Lower lobe of right lung (tissue), 2 donors: ENCODE measurements around the gene SEMA3D. TPM values are rescaled to one million over a fixed set of nuclear protein-coding genes. Genes with fewer than 3 reads are reported as not detected.

Experiments
- ATAC-seq, 2 donors: fragments of 200-7000 bp; cut with Tn5 transposase; one replicate each; pipeline ENCODE4 v1.9.1; 2020 to 2022; ENCODE audit warnings: mild to moderate bottlenecking in 2 of 2, moderate library complexity in 2 of 2
- DNase-seq: peaks from one replicate; pipeline ENCODE4 v3.0.0-alpha.2; 2020
- H3K27ac ChIP-seq: fragments of 200-600 bp; one replicate; pipeline ENCODE4 v1.8.0; 2022
- H3K27me3 ChIP-seq: fragments of 200-600 bp; one replicate; pipeline ENCODE4 v1.8.0; 2022; ENCODE audit warnings: low read depth
- H3K36me3 ChIP-seq: fragments of 200-600 bp; one replicate; pipeline ENCODE4 v1.8.0; 2022; ENCODE audit warnings: mild to moderate bottlenecking
- H3K4me1 ChIP-seq: fragments of 200-600 bp; one replicate; pipeline ENCODE4 v1.8.0; 2022
- H3K4me3 ChIP-seq: fragments of 200-600 bp; one replicate; pipeline ENCODE4 v1.8.0; 2022; ENCODE audit warnings: mild to moderate bottlenecking
- H3K9me3 ChIP-seq: fragments of 200-600 bp; one replicate; pipeline ENCODE4 v1.8.0; 2022
- CTCF ChIP-seq: fragments of 200-600 bp; IDR thresholded peaks from one replicate; pipeline ENCODE4 v1.8.0; 2022; ENCODE audit warnings: antibody characterized with exemption, mild to moderate bottlenecking
- intact Hi-C: fragments of 100-400 bp; cut with DNase I; formaldehyde crosslinking; loops from one replicate; pipeline ENCODE4 v1.11.0; 2022
- long read RNA-seq: library from polyadenylated mRNA; unstranded; transcript quantifications from one replicate; pipeline ENCODE4 v2.0.0, GENCODE V29; 2021
- total RNA-seq: library from RNA; stranded (reverse); fragmentation: NEBNext Ultra II Directional; extraction: Animal tissue kit (Norgen Biotek cat#: 25700); gene quantifications from one replicate; pipeline ENCODE4 v1.2.1, GENCODE V29; 2021
- donor health status: DM: no; HTN: yes; CAD: no; lungs with severe emphysema.

Gene SEMA3D
- 8.0 TPM for total RNA-seq
- long read RNA-seq, partial matches to known transcripts = 0 of 3 reads
- long read RNA-seq, other reads (novel, unspliced or antisense) = 3 of 3 reads

GRCh38 chr7:85186521-85187241 is at the start of gene SEMA3D:
Gene SEMA3D, minus strand, starts transcription at chr7:85187056. Its CDS starts 65,165 bp downstream, at chr7:85121891.
- peak; percentile 73 for TF ChIP-seq CTCF
- no peaks in the 10 kb centered on the region for H3K4me1 ChIP-seq
- no peaks in the 10 kb centered on the region for H3K36me3 ChIP-seq
- H3K4me3 ChIP-seq = peak within 1 kb of the TSS; percentile 56
- intact Hi-C loops = no loop called here
- ATAC-seq = peak; percentile 93 to 95
- peaks cover 15% of the 10 kb centered on the region for H3K27me3 ChIP-seq
- no peaks in the 10 kb centered on the region for H3K9me3 ChIP-seq
- peak within 1 kb of the TSS; percentile 62 for H3K27ac ChIP-seq
- peak; percentile 66 for DNase-seq

GRCh38 chr7:85234730-85235129 is 47.9 kb upstream of the SEMA3D start:
- Histone ChIP-seq H3K9me3 (no peaks in the 10 kb centered on the region), H3K36me3 (no peaks in the 10 kb centered on the region), H3K4me3 (no peak overlapping the region), H3K27me3 (no peaks in the 10 kb centered on the region), H3K4me1 (no peaks in the 10 kb centered on the region), H3K27ac (no peak overlapping the region)
- ATAC-seq (no peak), DNase-seq (no peak)
- no peak for TF ChIP-seq CTCF
- intact Hi-C loops = no loop called here

- H3K9me3 ChIP-seq = no peaks in the 10 kb centered on the region
- H3K4me1 ChIP-seq = no peaks in the 10 kb centered on the region
- intact Hi-C loops = no loop called here
- H3K27me3 ChIP-seq = no peaks in the 10 kb centered on the region
- no peak for ATAC-seq
- no peak for DNase-seq
- H3K36me3 ChIP-seq = no peaks in the 10 kb centered on the region
- no peak overlapping the region for H3K4me3 ChIP-seq
- no peak for TF ChIP-seq CTCF
- H3K27ac ChIP-seq = no peak overlapping the region
Measured at GRCh38 chr7:85232068-85232467, 45.2 kb upstream of the SEMA3D start.

GRCh38 chr7:85230623-85231022 is 43.8 kb upstream of the SEMA3D start:
- Histone ChIP-seq H3K4me3 (no peak overlapping the region), H3K9me3 (no peaks in the 10 kb centered on the region), H3K27ac (no peak overlapping the region), H3K36me3 (no peaks in the 10 kb centered on the region), H3K27me3 (no peaks in the 10 kb centered on the region), H3K4me1 (no peaks in the 10 kb centered on the region)
- TF ChIP-seq CTCF = no peak
- DNase-seq = no peak
- intact Hi-C loops = no loop called here
- ATAC-seq = no peak

GRCh38 chr7:85229544-85229943 is 42.7 kb upstream of the SEMA3D start:
- H3K36me3 ChIP-seq = no peaks in the 10 kb centered on the region
- no peaks in the 10 kb centered on the region for H3K27me3 ChIP-seq
- no peaks in the 10 kb centered on the region for H3K4me1 ChIP-seq
- ATAC-seq (no peak), DNase-seq (no peak)
- H3K27ac ChIP-seq = no peak overlapping the region
- H3K9me3 ChIP-seq = no peaks in the 10 kb centered on the region
- TF ChIP-seq CTCF = no peak
- H3K4me3 ChIP-seq = no peak overlapping the region
- intact Hi-C loops = no loop called here
